Retinal pigment epithelial cell (primary cell): ENCODE measurements around the gene AGPAT3.

Experiments
- DNase-seq: peaks from one replicate; pipeline ENCODE4 v3.0.0-alpha.2; 2010; ENCODE audit warnings: low read depth
- H3K4me3 ChIP-seq: 2 replicates; pipeline ENCODE4 v1.5.1; 2011; ENCODE audit warnings: mild to moderate bottlenecking, low read length, control low read depth, moderate library complexity
- TF ChIP-seq, protein P1 (sequence below): conservative IDR thresholded peaks from 2 replicates; pipeline ENCODE4 v1.5.1; 2011; ENCODE audit warnings: low read depth, low read length, control low read depth, inconsistent platforms

AGPAT3 gene

DNA sequence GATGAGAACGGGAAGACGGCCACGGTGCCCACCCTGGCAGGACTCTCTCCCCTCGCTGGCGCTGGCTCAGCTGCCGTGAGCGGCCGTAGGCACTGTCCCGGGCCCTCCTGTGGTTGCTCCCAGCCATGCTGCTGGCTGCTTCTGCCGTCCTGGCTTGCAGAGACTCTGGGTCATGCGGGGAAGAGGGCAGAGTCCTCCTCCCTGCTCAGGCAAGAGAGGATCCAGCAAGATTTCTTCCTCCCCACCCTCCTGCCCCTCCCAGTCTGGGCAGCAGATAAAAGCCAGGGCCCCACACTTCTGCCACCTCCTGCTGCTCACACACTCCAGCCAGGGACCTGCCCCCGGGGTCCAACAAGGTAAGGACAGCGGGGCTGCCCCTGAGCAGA, 60.1 kb downstream of the AGPAT3 start:
- no peak overlapping the region for H3K4me3 ChIP-seq
- DNase-seq, result no peak
- TF ChIP-seq, protein P1, sequence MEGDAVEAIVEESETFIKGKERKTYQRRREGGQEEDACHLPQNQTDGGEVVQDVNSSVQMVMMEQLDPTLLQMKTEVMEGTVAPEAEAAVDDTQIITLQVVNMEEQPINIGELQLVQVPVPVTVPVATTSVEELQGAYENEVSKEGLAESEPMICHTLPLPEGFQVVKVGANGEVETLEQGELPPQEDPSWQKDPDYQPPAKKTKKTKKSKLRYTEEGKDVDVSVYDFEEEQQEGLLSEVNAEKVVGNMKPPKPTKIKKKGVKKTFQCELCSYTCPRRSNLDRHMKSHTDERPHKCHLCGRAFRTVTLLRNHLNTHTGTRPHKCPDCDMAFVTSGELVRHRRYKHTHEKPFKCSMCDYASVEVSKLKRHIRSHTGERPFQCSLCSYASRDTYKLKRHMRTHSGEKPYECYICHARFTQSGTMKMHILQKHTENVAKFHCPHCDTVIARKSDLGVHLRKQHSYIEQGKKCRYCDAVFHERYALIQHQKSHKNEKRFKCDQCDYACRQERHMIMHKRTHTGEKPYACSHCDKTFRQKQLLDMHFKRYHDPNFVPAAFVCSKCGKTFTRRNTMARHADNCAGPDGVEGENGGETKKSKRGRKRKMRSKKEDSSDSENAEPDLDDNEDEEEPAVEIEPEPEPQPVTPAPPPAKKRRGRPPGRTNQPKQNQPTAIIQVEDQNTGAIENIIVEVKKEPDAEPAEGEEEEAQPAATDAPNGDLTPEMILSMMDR, result no peak

- TF ChIP-seq, protein P1, result no peak
These were observed 60.6 kb downstream of the AGPAT3 start for GRCh38 chr21:43925609-43926008.

DNA sequence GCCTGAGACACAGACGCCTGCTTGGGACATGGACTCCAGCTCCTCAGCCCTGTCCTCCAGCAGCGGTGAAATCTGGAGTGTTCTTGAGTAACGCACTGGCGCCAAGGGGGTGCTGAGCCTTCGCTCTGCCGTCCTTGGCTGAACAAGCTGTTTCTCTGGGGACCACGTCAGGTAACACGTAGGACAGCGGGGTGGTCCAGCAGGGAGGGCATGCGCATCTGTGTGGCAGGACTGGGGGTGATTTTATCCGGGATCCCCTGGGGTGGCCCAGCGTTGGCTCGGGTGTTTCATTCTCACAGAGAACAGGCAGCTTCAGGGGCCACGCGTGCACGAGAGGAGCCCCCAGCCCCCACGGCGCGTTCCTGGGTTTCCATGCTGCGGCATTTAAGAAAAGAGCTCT, 61.2 kb downstream of the AGPAT3 start:
- H3K4me3 ChIP-seq, result no peak overlapping the region
- TF ChIP-seq, protein P1, result no peak
- no peak for DNase-seq

More at GRCh38 chr21:43925609-43926008, 60.6 kb downstream of the AGPAT3 start:
- no peak for DNase-seq
- no peak overlapping the region for H3K4me3 ChIP-seq

DNA sequence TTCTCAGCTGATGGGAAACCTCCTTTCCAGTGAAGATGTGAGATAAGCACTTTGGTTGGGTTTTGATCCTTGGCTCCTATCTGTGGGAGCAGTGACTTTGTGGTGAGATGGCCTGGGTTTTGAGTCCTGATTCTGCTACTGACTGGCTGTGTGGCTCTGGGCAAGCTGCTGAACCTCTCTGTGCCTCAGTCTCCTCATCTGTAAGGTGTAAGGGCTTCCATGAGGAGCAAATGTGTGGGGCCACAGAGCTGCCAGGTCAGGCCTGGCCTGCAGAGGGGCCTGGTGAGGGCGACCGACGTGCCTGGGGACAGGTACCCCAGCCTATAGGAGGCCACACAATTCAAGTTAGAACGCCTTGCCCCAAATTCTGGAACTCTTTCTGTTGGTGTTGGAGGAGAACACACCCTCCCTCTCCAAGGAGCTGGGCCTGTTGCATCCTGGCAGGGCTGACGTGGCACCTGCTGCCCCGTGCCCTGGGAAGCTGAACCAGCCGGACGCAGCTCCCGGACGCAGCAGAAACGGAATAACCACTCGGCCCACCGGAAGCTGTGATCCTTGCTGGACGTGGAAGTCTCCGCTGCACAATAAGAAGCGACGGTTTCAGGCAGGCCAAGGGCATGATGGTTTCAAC, 62.7 kb downstream of the AGPAT3 start:
- TF ChIP-seq, protein P1, result no peak
- no peak overlapping the region for H3K4me3 ChIP-seq
- DNase-seq, result no peak

DNA sequence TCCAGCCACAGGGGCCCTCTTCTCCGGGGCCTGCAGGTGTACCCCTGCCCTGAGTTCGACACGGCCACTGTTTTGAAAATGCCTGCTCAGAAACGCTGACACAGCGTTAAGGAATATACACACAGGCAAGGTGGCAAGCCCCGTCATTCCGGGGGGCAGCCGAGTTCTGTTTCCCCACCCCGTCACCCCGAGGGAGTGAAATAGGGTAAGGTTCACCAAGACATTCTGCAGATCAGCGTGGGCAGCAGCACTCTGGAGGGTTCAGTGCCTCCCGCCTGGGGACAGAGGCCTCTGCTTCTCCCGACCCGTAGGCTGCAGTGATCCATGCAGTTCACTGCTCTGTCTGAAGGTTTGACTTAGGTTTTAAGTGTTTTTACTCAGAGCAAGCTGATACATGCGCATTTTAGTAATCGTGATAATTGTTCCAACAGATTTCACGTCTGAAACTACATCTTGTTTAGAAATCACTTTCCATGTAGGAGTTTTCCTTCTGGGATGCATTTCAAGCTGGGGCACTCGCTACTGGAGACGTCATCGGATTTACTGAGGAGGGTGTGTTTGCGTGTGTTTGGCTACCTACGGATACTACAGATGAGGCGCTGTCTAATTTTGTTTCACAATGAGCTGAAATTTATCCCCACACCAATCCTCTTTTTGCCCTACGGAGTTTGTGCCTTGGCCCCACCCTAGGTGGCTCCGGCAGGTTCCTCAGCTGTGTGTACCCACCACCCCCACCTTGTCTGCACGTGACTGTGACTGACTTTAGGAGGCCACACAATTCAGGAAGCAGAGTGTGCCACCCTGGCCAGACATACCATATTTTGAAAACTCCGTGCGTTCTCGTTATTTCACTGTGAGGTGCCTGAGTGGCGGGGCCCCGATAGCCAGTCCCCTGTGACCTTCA, 63.5 kb downstream of the AGPAT3 start:
- TF ChIP-seq, protein P1, result no peak
- H3K4me3 ChIP-seq, result no peak overlapping the region
- DNase-seq, result no peak

DNA sequence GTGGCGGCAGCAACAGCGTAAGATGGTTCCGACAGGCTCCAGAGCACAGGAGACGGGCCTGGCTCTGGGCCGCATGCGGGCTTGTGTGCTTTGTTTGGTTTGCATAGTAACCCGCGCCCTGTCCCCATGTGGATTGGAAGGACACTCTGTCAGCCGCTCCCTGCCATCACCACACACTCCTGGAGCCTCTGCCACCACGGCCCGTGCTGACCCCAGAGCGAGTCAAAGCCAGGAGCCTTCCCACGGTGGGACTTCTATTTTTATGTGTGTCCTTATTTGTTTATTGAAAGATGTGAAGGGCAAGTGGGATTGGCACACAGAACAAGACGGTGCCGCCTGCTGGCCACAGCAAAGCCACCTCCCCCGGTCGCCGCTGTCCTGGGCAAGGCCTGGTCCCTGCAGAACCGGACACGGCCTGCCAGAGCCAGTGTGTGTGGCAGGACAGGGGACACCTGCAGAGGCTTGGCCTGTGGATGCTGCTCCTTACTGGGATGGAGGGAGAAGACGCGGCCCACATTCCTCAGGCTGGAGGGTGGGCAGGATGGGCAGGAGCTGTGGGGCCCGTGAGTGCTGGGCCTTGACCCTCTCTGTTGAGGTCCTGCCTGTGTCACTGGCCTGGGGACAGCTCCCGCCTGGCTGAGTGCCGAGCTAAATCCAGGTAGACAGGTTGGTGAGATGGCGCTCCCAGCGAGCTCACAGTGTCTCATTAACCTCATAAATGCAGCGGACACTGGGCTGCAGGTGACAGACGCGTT, 64.4 kb downstream of the AGPAT3 start:
- no peak overlapping the region for H3K4me3 ChIP-seq
- no peak for DNase-seq
- TF ChIP-seq, protein P1, result no peak
